Measurements from ENCODE around the gene FGF9. TPM values are rescaled to one million over a fixed set of nuclear protein-coding genes. Genes with fewer than 3 reads are reported as not detected.

FGF9 gene
- total RNA-seq, 1 experiment from 2014 or later: 1.0 TPM

GRCh38 chr13:21695546-21695945 lies 24.7 kb downstream of the FGF9 start:
- CTCF ChIA-PET: no interaction called here
- H3K4me1 Mint-ChIP-seq (ENCODE audit: low read depth, unreplicated experiment): peaks cover 10% of the 10 kb centered on the region
- H3K27me3 Mint-ChIP-seq (ENCODE audit: insufficient read depth, unreplicated experiment): no peaks in the 10 kb centered on the region
- Histone ChIP-seq H3K4me3 (ENCODE audit: low read depth, low read length) (no peak overlapping the region), H3K27me3 (replicated peaks; ENCODE audit: control insufficient read depth, insufficient read depth, low read length) (no peaks in the 10 kb centered on the region), H3K4me1 (no peaks in the 10 kb centered on the region), H3K9me3 (no peaks in the 10 kb centered on the region; the same call in 1 of the 2 replicates), H3K36me3 (ENCODE audit: control insufficient read depth, insufficient read depth, low read length) (no peaks in the 10 kb centered on the region)
- no peaks in the 10 kb centered on the region for H3K36me3 Mint-ChIP-seq (ENCODE audit: insufficient read depth, unreplicated experiment)
- no TSS peak for BruUV-seq (replicated peaks)
- DNase-seq: no peak
- intact Hi-C loops (cut with micrococcal nuclease; ENCODE audit: unreplicated experiment): no loop called here
- TF ChIP-seq CTCF (IDR thresholded peaks at IDR 0.05; ENCODE audit: insufficient read depth in 1 of 2, low read depth in 1 of 2, low read length in 1 of 2, severe bottlenecking in 1 of 2, unreplicated experiment in 1 of 2): no peak
- H3K9me3 Mint-ChIP-seq (ENCODE audit: unreplicated experiment): no peaks in the 10 kb centered on the region
- no peak overlapping the region for H3K4me3 Mint-ChIP-seq (ENCODE audit: unreplicated experiment)
- no peak overlapping the region for H3K27ac Mint-ChIP-seq (ENCODE audit: unreplicated experiment)
- POLR2A ChIA-PET: no interaction called here

GRCh38 chr13:21696865-21697448 lies 26.1 kb downstream of the FGF9 start:
- ChIA-PET CTCF (no interaction called here), POLR2A (no interaction called here)
- H3K27ac Mint-ChIP-seq (ENCODE audit: unreplicated experiment): no peak overlapping the region

GRCh38 chr13:21698817-21699679 lies 28.2 kb downstream of the FGF9 start:
- CTCF ChIA-PET: no interaction called here
- BruUV-seq (replicated peaks): no TSS peak
- Histone ChIP-seq H3K4me1 (no peaks in the 10 kb centered on the region), H3K27me3 (replicated peaks; ENCODE audit: control insufficient read depth, insufficient read depth, low read length) (no peaks in the 10 kb centered on the region), H3K36me3 (ENCODE audit: control insufficient read depth, insufficient read depth, low read length) (no peaks in the 10 kb centered on the region), H3K4me3 (ENCODE audit: low read depth, low read length) (no peak overlapping the region), H3K9me3 (no peaks in the 10 kb centered on the region; the same call in 1 of the 2 replicates)
- POLR2A ChIA-PET: no interaction called here
- Mint-ChIP-seq H3K36me3 (ENCODE audit: insufficient read depth, unreplicated experiment) (no peaks in the 10 kb centered on the region), H3K9me3 (ENCODE audit: unreplicated experiment) (no peaks in the 10 kb centered on the region), H3K27ac (ENCODE audit: unreplicated experiment) (no peak overlapping the region), H3K4me1 (ENCODE audit: low read depth, unreplicated experiment) (peaks cover 14% of the 10 kb centered on the region), H3K4me3 (ENCODE audit: unreplicated experiment) (no peak overlapping the region), H3K27me3 (ENCODE audit: insufficient read depth, unreplicated experiment) (peaks cover 2% of the 10 kb centered on the region)
- no peak for TF ChIP-seq CTCF (IDR thresholded peaks at IDR 0.05; ENCODE audit: insufficient read depth in 1 of 2, low read depth in 1 of 2, low read length in 1 of 2, severe bottlenecking in 1 of 2, unreplicated experiment in 1 of 2)
- no peak for DNase-seq
- intact Hi-C loops (cut with micrococcal nuclease; ENCODE audit: unreplicated experiment): no loop called here

More at GRCh38 chr13:21696865-21697448, 26.1 kb downstream of the FGF9 start:
- no TSS peak for BruUV-seq (replicated peaks)
- intact Hi-C loops (cut with micrococcal nuclease; ENCODE audit: unreplicated experiment): no loop called here
- no peak overlapping the region for H3K4me3 ChIP-seq (ENCODE audit: low read depth, low read length)
- Mint-ChIP-seq H3K9me3 (ENCODE audit: unreplicated experiment) (no peaks in the 10 kb centered on the region), H3K36me3 (ENCODE audit: insufficient read depth, unreplicated experiment) (no peaks in the 10 kb centered on the region), H3K4me1 (ENCODE audit: low read depth, unreplicated experiment) (peaks cover 10% of the 10 kb centered on the region), H3K4me3 (ENCODE audit: unreplicated experiment) (no peak overlapping the region), H3K27me3 (ENCODE audit: insufficient read depth, unreplicated experiment) (no peaks in the 10 kb centered on the region)
- TF ChIP-seq CTCF (IDR thresholded peaks at IDR 0.05; ENCODE audit: insufficient read depth in 1 of 2, low read depth in 1 of 2, low read length in 1 of 2, severe bottlenecking in 1 of 2, unreplicated experiment in 1 of 2): no peak
- DNase-seq: no peak
- H3K9me3 ChIP-seq: no peaks in the 10 kb centered on the region; the same call in 1 of the 2 replicates
- H3K27me3 ChIP-seq (replicated peaks; ENCODE audit: control insufficient read depth, insufficient read depth, low read length): no peaks in the 10 kb centered on the region
- H3K4me1 ChIP-seq: no peaks in the 10 kb centered on the region
- H3K36me3 ChIP-seq (ENCODE audit: control insufficient read depth, insufficient read depth, low read length): no peaks in the 10 kb centered on the region
